BJ (cell line): ENCODE data around the gene HCN4. TPM values are rescaled to one million over a fixed set of nuclear protein-coding genes. Genes with fewer than 3 reads are reported as not detected.

Experiments
- CTCF ChIA-PET: fragments of 350-600 bp; formaldehyde crosslinking; extraction: SDS; loops from one replicate; lab custom pipeline; 2021; ENCODE audit warnings: antibody characterized with exemption, inconsistent platforms; lab: Yijun Ruan, JAX
- POLR2A ChIA-PET: fragments of 300-600 bp; sonication (Branson Sonifier 250); formaldehyde crosslinking; extraction: SDS; loops from one replicate; lab custom pipeline; 2021; ENCODE audit warnings: antibody characterized with exemption; lab: Charles Lee
- DNase-seq: peaks from one replicate; pipeline ENCODE4 v3.0.0-alpha.2; 2011; ENCODE audit warnings: low read depth
- H3K27me3 ChIP-seq: 2 replicates; pipeline ENCODE4 v1.6.0; 2011; ENCODE audit warnings: low read length; ENCODE audit not compliant: control insufficient read depth, insufficient read depth
- H3K36me3 ChIP-seq: 2 replicates; pipeline ENCODE4 v1.5.1; 2011; ENCODE audit warnings: low read length; ENCODE audit not compliant: control insufficient read depth, insufficient read depth
- H3K4me3 ChIP-seq: 2 replicates; pipeline ENCODE4 v1.5.1; 2011; ENCODE audit warnings: low read depth, mild to moderate bottlenecking, control low read depth, low read length
- CTCF ChIP-seq: IDR thresholded peaks from 2 replicates; pipeline ENCODE4 v1.5.1; 2011; ENCODE audit warnings: low read depth, mild to moderate bottlenecking, control low read depth, inconsistent platforms, low read length, moderate library complexity; ENCODE audit not compliant: insufficient read depth
- polyA plus RNA-seq: library from polyadenylated mRNA; depleted of rRNA; stranded (reverse); fragments of >200 nt; gene quantifications from 2 replicates; pipeline ENCODE4 v1.2.3, GENCODE V29; 2011

The HCN4 gene
- polyA plus RNA-seq, 1 experiment = not detected

DNA sequence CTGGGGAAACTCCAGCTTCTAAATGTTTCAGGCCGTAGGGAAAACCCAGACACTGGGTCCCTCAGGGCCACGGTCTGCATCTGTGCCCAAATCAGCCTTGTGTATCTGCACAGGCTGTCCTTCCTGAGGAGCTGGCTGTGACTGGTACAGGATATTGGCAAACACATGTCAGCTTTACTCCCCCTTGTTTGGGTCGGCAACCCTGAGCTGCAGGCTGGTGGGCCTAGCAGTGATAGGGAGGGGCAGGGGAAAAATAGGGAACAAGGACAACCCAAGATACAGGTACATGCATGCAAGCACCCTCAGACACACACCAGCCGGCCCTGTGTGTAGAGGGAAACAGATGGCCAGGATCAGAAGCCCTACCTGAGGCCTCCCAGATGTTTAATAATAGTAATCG, 28.7 kb upstream of the HCN4 start:
- DNase-seq = no peak
- ChIA-PET CTCF (no interaction called here), POLR2A (no interaction called here)
- Histone ChIP-seq H3K4me3 (no peak overlapping the region), H3K27me3 (no peaks in the 10 kb centered on the region; the same call in 1 of the 2 replicates), H3K36me3 (no peaks in the 10 kb centered on the region)
- TF ChIP-seq CTCF = no peak

- DNase-seq = no peak
- ChIA-PET CTCF (no interaction called here), POLR2A (no interaction called here)
- Histone ChIP-seq H3K4me3 (no peak overlapping the region), H3K27me3 (no peaks in the 10 kb centered on the region; the same call in 1 of the 2 replicates), H3K36me3 (no peaks in the 10 kb centered on the region)
- no peak for TF ChIP-seq CTCF
These were observed 26.9 kb upstream of the HCN4 start for GRCh38 chr15:73395671-73396070.

DNA sequence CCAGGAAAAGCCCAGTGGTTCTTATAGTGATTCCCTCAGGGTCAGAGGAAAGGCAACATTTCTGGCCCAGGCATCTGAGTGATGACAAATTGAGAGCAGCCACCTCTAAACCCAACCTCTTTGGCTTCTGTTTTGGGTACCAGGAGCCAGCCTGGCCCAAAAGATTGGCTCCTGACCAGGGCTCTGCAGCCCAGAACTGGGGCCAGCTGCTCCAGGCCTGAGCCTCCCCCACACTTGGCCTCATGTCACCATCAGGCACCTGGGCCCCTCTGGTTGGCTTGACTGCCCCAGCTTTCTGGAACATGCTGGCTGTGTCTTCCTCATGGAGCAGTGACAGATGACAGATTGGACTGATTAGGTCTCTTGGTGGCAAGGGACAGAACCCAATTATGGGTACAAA, 26.0 kb upstream of the HCN4 start:
- H3K4me3 ChIP-seq = no peak overlapping the region
- CTCF ChIA-PET = no interaction called here
- no peaks in the 10 kb centered on the region for H3K36me3 ChIP-seq
- POLR2A ChIA-PET = no interaction called here
- TF ChIP-seq CTCF = no peak
- no peak for DNase-seq
- H3K27me3 ChIP-seq = no peaks in the 10 kb centered on the region; the same call in 1 of the 2 replicates

- DNase-seq = no peak
- TF ChIP-seq CTCF = no peak
- CTCF ChIA-PET = no interaction called here
- Histone ChIP-seq H3K4me3 (no peak overlapping the region), H3K27me3 (no peaks in the 10 kb centered on the region; the same call in 1 of the 2 replicates), H3K36me3 (no peaks in the 10 kb centered on the region)
- POLR2A ChIA-PET = no interaction called here
These were observed 24.6 kb upstream of the HCN4 start for GRCh38 chr15:73393336-73393735.

GRCh38 chr15:73392025-73392424, 23.3 kb upstream of the HCN4 start:
- Histone ChIP-seq H3K36me3 (no peaks in the 10 kb centered on the region), H3K4me3 (no peak overlapping the region), H3K27me3 (no peaks in the 10 kb centered on the region; the same call in 1 of the 2 replicates)
- TF ChIP-seq CTCF = no peak
- ChIA-PET POLR2A (no interaction called here), CTCF (no interaction called here)
- DNase-seq = no peak
